AG09319 (cell line): ENCODE data around the gene MED27.

Experiments used
- DNase-seq: peaks from one replicate; pipeline ENCODE4 v3.0.0-alpha.2; 2010; ENCODE audit warnings: low read depth; ENCODE audit errors: extremely low read depth
- TF ChIP-seq, protein P1 (sequence below): IDR thresholded peaks from 2 replicates; pipeline ENCODE4 v1.5.1; 2011; ENCODE audit warnings: low read depth, mild to moderate bottlenecking, inconsistent platforms, low read length, moderate library complexity

Gene MED27

DNA sequence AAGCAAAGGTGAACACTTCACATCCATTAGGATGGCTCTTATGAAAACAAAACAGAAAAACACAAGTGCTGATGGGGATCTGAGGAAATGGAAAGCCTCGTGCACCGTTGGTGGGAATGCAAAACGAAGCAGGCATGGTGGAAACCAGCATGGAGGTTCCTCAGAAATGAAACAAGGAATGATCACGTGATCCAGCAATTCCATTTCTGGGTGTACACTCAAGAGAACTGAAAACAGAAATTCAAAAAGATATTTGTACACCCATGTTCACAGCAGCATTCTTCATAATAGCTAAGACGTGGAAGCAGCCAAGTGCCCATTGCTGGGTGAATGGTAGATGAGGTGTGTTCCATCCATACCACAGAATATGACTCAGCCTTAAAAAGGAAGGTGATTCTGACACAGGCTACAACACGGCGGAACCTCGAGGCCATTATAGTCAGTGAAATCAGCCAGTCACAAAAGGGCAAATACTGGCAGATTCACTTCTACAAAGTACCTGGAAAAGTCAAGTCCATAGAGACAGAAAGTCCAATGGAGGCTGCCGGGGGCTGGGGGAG, 252.6 kb downstream of the MED27 start:
- DNase-seq, result no peak
- TF ChIP-seq, protein P1, sequence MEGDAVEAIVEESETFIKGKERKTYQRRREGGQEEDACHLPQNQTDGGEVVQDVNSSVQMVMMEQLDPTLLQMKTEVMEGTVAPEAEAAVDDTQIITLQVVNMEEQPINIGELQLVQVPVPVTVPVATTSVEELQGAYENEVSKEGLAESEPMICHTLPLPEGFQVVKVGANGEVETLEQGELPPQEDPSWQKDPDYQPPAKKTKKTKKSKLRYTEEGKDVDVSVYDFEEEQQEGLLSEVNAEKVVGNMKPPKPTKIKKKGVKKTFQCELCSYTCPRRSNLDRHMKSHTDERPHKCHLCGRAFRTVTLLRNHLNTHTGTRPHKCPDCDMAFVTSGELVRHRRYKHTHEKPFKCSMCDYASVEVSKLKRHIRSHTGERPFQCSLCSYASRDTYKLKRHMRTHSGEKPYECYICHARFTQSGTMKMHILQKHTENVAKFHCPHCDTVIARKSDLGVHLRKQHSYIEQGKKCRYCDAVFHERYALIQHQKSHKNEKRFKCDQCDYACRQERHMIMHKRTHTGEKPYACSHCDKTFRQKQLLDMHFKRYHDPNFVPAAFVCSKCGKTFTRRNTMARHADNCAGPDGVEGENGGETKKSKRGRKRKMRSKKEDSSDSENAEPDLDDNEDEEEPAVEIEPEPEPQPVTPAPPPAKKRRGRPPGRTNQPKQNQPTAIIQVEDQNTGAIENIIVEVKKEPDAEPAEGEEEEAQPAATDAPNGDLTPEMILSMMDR, result no peak

- no peak for DNase-seq
- TF ChIP-seq, protein P1, result no peak
Observed at GRCh38 chr9:131826053-131826452, 253.6 kb downstream of the MED27 start.

DNA sequence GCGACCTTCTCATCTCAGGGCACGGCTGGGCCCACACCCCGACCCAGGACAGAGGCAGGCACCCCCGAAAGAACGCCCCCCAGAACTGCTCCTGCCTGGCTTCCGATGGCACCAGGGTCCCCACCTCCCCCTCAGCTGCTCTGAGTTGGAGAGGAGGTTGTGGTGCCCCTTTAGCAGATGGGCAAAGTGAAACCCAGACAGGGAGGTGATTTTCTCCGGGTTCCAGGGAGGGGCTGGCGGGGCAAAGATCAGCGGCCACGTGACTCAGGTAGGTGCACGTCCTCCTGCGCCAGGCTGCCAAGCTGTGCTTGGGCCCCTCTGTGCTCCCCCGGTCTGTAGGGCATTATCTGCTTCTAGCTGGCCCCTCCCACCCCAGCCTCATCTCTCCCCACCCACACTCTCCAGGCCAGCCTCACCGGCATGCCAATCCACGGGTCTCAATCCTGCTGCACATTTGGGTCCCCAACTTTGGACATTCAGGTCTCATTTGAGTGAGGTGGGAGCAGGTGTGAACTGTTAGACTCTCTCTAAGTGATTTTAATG, 254.6 kb downstream of the MED27 start:
- TF ChIP-seq, protein P1, result no peak
- DNase-seq, result no peak

DNA sequence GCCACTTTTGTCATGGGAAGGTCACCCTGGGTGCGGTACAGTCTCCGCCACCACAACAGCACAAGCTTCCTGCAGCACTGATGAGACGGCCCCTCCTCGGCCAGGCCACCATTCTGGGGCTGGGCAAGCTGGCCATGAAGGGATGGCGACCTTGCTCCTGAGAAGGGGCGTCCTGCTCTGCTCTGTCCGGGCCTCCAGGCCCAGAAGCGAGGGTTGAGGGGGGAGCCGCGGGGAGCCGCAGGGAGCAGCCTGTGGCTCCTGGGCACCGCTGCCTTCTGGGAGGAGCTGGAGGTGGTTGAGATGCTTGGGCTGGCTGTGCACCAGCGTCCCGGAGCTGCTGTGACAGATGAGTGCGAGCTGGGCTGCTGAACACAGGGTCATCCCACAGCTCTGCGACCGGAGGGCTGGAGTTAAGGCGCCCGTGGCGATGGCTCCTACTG, 255.5 kb downstream of the MED27 start:
- TF ChIP-seq, protein P1, result no peak
- no peak for DNase-seq

DNA sequence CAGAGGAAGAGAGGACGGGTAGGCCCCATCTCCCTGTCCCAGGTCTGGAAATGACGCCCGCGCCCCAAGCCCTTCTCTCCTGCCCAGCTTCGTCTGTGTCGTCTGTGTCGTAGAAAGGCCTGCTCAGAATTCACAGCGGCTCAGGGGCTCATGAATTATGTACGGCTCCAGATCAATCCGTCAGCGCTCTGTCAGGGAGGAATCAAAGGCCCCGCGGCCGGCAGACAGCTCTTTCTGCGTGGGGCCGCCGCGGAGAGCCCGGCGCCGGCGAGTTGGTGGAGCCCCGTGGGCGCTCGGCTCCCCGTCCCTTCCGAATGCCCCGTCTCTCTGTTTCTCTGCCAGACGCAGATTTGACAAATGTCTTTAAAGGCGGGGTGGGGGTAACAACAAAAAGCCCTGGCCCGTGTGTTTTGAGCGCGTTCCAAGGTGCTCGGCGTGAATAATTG, 255.9 kb downstream of the MED27 start:
- TF ChIP-seq, protein P1, result no peak
- no peak for DNase-seq

DNA sequence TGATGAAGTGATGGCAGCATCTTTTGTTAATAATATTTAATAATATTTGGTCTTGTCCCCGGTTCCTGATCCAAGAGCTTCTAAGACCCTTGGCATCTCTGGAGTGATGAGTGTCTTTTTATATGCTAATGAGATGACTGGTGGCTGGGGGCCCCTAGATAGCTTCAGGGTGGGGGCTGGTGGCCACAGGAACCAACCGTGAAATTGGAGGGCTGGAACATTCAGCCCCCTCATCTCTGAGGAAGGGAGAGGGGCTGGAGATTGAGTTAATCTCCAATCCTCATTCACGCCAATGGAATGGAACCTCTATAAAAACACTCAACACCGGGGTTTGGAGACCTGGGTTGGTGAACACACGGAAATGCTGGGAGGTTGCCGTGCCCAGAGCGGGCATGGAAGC, 261.6 kb downstream of the MED27 start:
- TF ChIP-seq, protein P1, result no peak
- DNase-seq, result no peak

DNA sequence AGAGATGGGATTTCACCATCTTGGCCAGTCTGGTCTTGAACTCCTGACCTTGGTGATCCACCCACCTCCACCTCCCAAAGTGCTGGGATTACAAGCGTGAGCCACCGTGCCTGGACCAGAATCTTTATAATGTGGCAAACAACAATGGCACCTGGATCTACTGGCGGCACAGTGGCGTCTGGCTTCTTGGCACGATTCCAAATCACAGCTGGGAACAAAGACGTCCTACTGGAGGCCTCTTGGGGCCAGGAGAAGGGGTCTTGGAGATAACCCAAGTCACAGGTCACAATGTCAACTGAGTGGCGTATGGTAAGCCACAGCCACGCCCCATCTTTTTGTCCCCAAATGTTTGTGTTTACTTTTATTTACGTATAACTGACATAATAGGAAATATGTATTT, 262.0 kb downstream of the MED27 start:
- DNase-seq, result no peak
- TF ChIP-seq, protein P1, result no peak
